Pancreas (tissue), 10 donors: ENCODE results near the gene FAM180B. TPM values are rescaled to one million over a fixed set of nuclear protein-coding genes. Genes with fewer than 3 reads are reported as not detected.
"Not testable (repeated sequence)": the region's sequence is repeated elsewhere in the genome, so short reads cannot be mapped to it uniquely, and the experiment has no call there.

Source experiments
- ATAC-seq, 4 donors: fragments of 200-7000 bp; cut with Tn5 transposase; one replicate each; pipeline versions ENCODE4 v1.8.0 to v1.9.1; 2020; ENCODE audit warnings: mild to moderate bottlenecking in 4 of 4, moderate library complexity in 4 of 4
- DNase-seq, 6 donors: peaks; one replicate each; pipeline ENCODE4 v3.0.0-alpha.2; 2020
- FAIRE-seq: peaks from 2 replicates; lab custom pipeline; 2012; peaks lifted over from hg19 to GRCh38; lab: Jason Lieb, UNC
- H3K27ac ChIP-seq, 4 donors: fragments of 200-600 bp; sonication (generic); 1 replicate in 3 of 4; 2 replicates in 1 of 4; pipeline versions ENCODE4 v1.5.0 to v1.8.0; 2020
- H3K27me3 ChIP-seq, 4 donors: fragments of 200-600 bp; one replicate each; pipeline ENCODE4 v1.8.0; 2021
- H3K36me3 ChIP-seq, 3 donors: fragments of 200-600 bp; sonication (generic) in 1 of 3; one replicate each; pipeline versions ENCODE4 v1.5.0 to v1.8.0; 2020 to 2021
- H3K4me1 ChIP-seq, 3 donors: fragments of 200-600 bp; one replicate each; pipeline ENCODE4 v1.8.0; 2021
- H3K4me3 ChIP-seq, 4 donors: fragments of 200-600 bp; sonication (generic) in 2 of 4; one replicate each; pipeline versions ENCODE4 v1.5.0 to v1.8.0; 2020 to 2021
- H3K9me3 ChIP-seq, 4 donors: fragments of 200-600 bp; one replicate each; pipeline ENCODE4 v1.8.0; 2021
- CTCF ChIP-seq, 4 donors: fragments of 200-600 bp; sonication (generic) in 3 of 4; IDR thresholded peaks; one replicate each; pipeline versions ENCODE4 v1.5.0 to v1.8.0; 2021; ENCODE audit warnings: antibody characterized with exemption in 4 of 4
- WGBS, 2 donors: extraction: QIAGEN DNeasy Blood & Tissue Kit; methylation state at CpG; one replicate each; pipeline ENCODE4 v1.1.7; 2013; 5-methylcytosine and 5-hydroxymethylcytosine counted together
- intact Hi-C, 3 donors: fragments of 100-400 bp; cut with DNase I; formaldehyde crosslinking; loops; one replicate each; pipeline versions ENCODE4 v1.11.1 to v1.14.2; 2022
- polyA plus RNA-seq, 2 donors: library from polyadenylated mRNA; stranded (reverse); fragments of 200-250 nt; gene quantifications; one replicate each; pipeline ENCODE4 v1.2.3, GENCODE V29; 2013
- total RNA-seq, 6 donors: library from RNA; stranded (reverse); fragmentation: NEBNext Ultra II Directional in 4 of 6; extraction: Animal tissue kit (Norgen Biotek cat#: 25700) in 4 of 6; gene quantifications; one replicate each; pipeline versions ENCODE4 v1.2.1 to v1.2.4, GENCODE V29; 2021 to 2023
- donor health status: healthy with polysubstance abuse.
- donor health status: DM: no; HTN: no; CAD: no; lungs with moderate emphysema.
- donor health status: DM: no; HTN: no; CAD: no.
- donor health status: control.
- donor health status: control.
- donor health status: Bipolar disorder and iron deficiency.
- donor health status: DM: yes; HTN: yes; CAD: no.
- donor health status: DM: no; HTN: no; CAD: no.
- donor health status: DM: no; HTN: no; CAD: no.
- donor health status: DM: yes; HTN: yes; CAD: no.

FAM180B gene
- total and polyA plus RNA-seq, 8 donors = 0.17 TPM; not detected in 7

- no peaks in the 10 kb centered on the region for H3K27me3 ChIP-seq
- peak overlapping the region; percentile 63 to 99 (median 86) for H3K4me3 ChIP-seq
- TF ChIP-seq CTCF (IDR thresholded peaks at IDR 0.05) = no peak
- H3K9me3 ChIP-seq = no peaks in the 10 kb centered on the region
- no peak for FAIRE-seq
- H3K36me3 ChIP-seq = no peaks in the 10 kb centered on the region
- peak in 3 of 4 donors; percentile 15 to 31 (median 24) for ATAC-seq
- peaks cover 17 to 30% (median 23%) of the 10 kb centered on the region in 3 donors for H3K4me1 ChIP-seq
- DNase-seq = peak in 3 of 6 donors; percentile 17 to 66 (median 39)
- intact Hi-C loops = no loop called here
- peak overlapping the region; percentile 76 to 89 (median 80) for H3K27ac ChIP-seq
- 1 to 2% methylated on average over 22 of the region's 22 CpGs for WGBS, 2 donors
Measured at GRCh38 chr11:47552056-47552565, 34.4 kb upstream of the FAM180B start.

GRCh38 chr11:47552566-47553405, 33.7 kb upstream of the FAM180B start, which contains the start of gene CELF1:
Gene CELF1, minus strand, starts transcription at chr11:47553132. Its CDS starts 53,609 bp downstream, at chr11:47499523.
- TF ChIP-seq CTCF (IDR thresholded peaks at IDR 0.05) = peak; percentile 87 to 98 (median 97)
- DNase-seq = peak; percentile 90 to 95 (median 91)
- Histone ChIP-seq H3K4me3 (peak within 1 kb of the TSS; percentile 63 to 99 (median 86)), H3K27me3 (no peaks in the 10 kb centered on the region), H3K4me1 (peaks cover 17 to 26% (median 23%) of the 10 kb centered on the region in 3 donors), H3K9me3 (no peaks in the 10 kb centered on the region), H3K27ac (peak within 1 kb of the TSS; percentile 76 to 89 (median 80)), H3K36me3 (no peaks in the 10 kb centered on the region)
- peak; percentile 97 to 98 (median 98) for ATAC-seq
- intact Hi-C loops = no loop called here
- FAIRE-seq = no peak
- WGBS, 2 donors = 0 to 1% methylated on average over 58 to 89 of the region's 89 CpGs

GRCh38 chr11:47553406-47553743, 33.1 kb upstream of the FAM180B start:
- DNase-seq = no peak
- H3K4me3 ChIP-seq = peak overlapping the region; percentile 63 to 99 (median 86)
- ATAC-seq = peak; percentile 35 to 49 (median 42)

GRCh38 chr11:47557004-47557403, 29.5 kb upstream of the FAM180B start:
- FAIRE-seq, ATAC-seq, DNase-seq, H3K9me3 ChIP-seq, intact Hi-C loops, H3K36me3 ChIP-seq, H3K27me3 ChIP-seq, H3K4me3 ChIP-seq, H3K4me1 ChIP-seq, H3K27ac ChIP-seq: not testable (repeated sequence)
- 85 to 89% methylated on average over 12 of the region's 12 CpGs for WGBS, 2 donors

More at GRCh38 chr11:47553406-47553743, 33.1 kb upstream of the FAM180B start:
- FAIRE-seq = no peak
- TF ChIP-seq CTCF (IDR thresholded peaks at IDR 0.05) = peak in 1 of 4 donors; percentile 48
- intact Hi-C loops = no loop called here
- no peaks in the 10 kb centered on the region for H3K27me3 ChIP-seq
- no peaks in the 10 kb centered on the region for H3K9me3 ChIP-seq
- H3K36me3 ChIP-seq = no peaks in the 10 kb centered on the region
- H3K4me1 ChIP-seq = peaks cover 17 to 23% (median 21%) of the 10 kb centered on the region in 3 donors
- WGBS, 2 donors = 0 to 1% methylated on average over 9 of the region's 9 CpGs
- H3K27ac ChIP-seq = peak overlapping the region; percentile 76 to 89 (median 80)

- intact Hi-C loops = no loop called here
- no peak for TF ChIP-seq CTCF (IDR thresholded peaks at IDR 0.05)
- H3K4me1 ChIP-seq = peaks cover 0 to 1% (median 0%) of the 10 kb centered on the region in 3 donors
- FAIRE-seq (peak; percentile 99), DNase-seq (no peak), ATAC-seq (no peak)
- H3K4me3 ChIP-seq = no peak overlapping the region
- no peaks in the 10 kb centered on the region for H3K9me3 ChIP-seq
- no peaks in the 10 kb centered on the region for H3K27me3 ChIP-seq
- H3K36me3 ChIP-seq = no peaks in the 10 kb centered on the region
- WGBS, 2 donors = 95 to 98% methylated on average over 1 of the region's 1 CpG
- no peak overlapping the region for H3K27ac ChIP-seq
Measured at GRCh38 chr11:47558695-47559094, 27.8 kb upstream of the FAM180B start.
